Endothelial cell of umbilical vein (primary cell): ENCODE results near the gene AARS2. TPM values are rescaled to one million over a fixed set of nuclear protein-coding genes. Genes with fewer than 3 reads are reported as not detected.

Experiments
- BruUV-seq: library from RNA; stranded (reverse); fragments of 400-500 nt; replicated peaks from 2 replicates; lab custom pipeline; 2021; lab: Mats Ljungman, UMichigan
- CTCF ChIA-PET: fragments of 300-600, 350-600 bp; sonication (Branson Sonifier 250); formaldehyde crosslinking; loops from one replicate; lab custom pipeline; 2021; ENCODE audit warnings: antibody characterized with exemption, inconsistent platforms; lab: Charles Lee
- POLR2A ChIA-PET: fragments of 300-600, 350-600 bp; sonication (Branson Sonifier 250); formaldehyde crosslinking; loops from one replicate; lab custom pipeline; 2021; ENCODE audit warnings: antibody characterized with exemption, inconsistent platforms; lab: Charles Lee
- DNase-seq: peaks from one replicate; pipeline ENCODE4 v3.0.0-alpha.2; 2011; ENCODE audit warnings: low read depth, low spot score
- FAIRE-seq: peaks from 2 replicates; lab custom pipeline; 2011; peaks lifted over from hg19 to GRCh38; lab: Jason Lieb, UNC
- H2AFZ ChIP-seq: 2 replicates; pipeline ENCODE4 v1.6.0; 2012; ENCODE audit warnings: low read depth, low read length, control low read depth, inconsistent platforms
- H3K27ac ChIP-seq: 2 replicates; pipeline ENCODE4 v1.5.1; 2011; ENCODE audit warnings: low read depth, mild to moderate bottlenecking, control low read depth, low read length, moderate library complexity; ENCODE audit not compliant: insufficient read depth
- H3K27me3 ChIP-seq, 2 experiments: 2 replicates each; pipeline versions ENCODE4 v1.6.0 to v1.6.1; 2011; ENCODE audit warnings: low read length in 2 of 2, mixed read lengths in 1 of 2; ENCODE audit not compliant: control insufficient read depth in 2 of 2, insufficient read depth in 2 of 2
- H3K36me3 ChIP-seq, 2 experiments: 2 replicates in 1 of 2; 3 replicates in 1 of 2; pipeline ENCODE4 v1.5.1; 2011; ENCODE audit warnings: low read length in 2 of 2, mild to moderate bottlenecking in 1 of 2, moderate library complexity in 1 of 2; ENCODE audit not compliant: control insufficient read depth in 2 of 2, insufficient read depth in 2 of 2; ENCODE audit errors: extremely low read depth in 1 of 2
- H3K4me1 ChIP-seq: 3 replicates; pipeline ENCODE4 v1.5.1; 2011; ENCODE audit warnings: mild to moderate bottlenecking, low read length; ENCODE audit not compliant: control insufficient read depth, insufficient read depth; ENCODE audit errors: extremely low read depth
- H3K4me2 ChIP-seq: 2 replicates; pipeline ENCODE4 v1.6.1; 2011; ENCODE audit warnings: low read length, control low read depth, mixed read lengths; ENCODE audit not compliant: insufficient read depth
- H3K4me3 ChIP-seq, 3 experiments: fragments of 200-600 bp in 1 of 3; sonication (generic), shearing (Covaris generic) in 1 of 3; replicated peaks in 1 of 3; 2 replicates each; pipeline ENCODE4 v1.5.1; 2011 to 2016; ENCODE audit warnings: control low read depth in 3 of 3, low read length in 3 of 3, mild to moderate bottlenecking in 2 of 3, inconsistent platforms in 1 of 3, low read depth in 1 of 3, moderate library complexity in 1 of 3; ENCODE audit not compliant: insufficient read depth in 1 of 3
- H3K79me2 ChIP-seq: 2 replicates; pipeline ENCODE4 v1.6.0; 2012; ENCODE audit warnings: low read length, inconsistent platforms; ENCODE audit not compliant: control insufficient read depth, insufficient read depth
- H3K9ac ChIP-seq: replicated peaks from 2 replicates; pipeline ENCODE3; 2011; ENCODE audit warnings: low read length, control low read depth; ENCODE audit not compliant: insufficient read depth; ENCODE audit errors: extremely low read depth
- H3K9me1 ChIP-seq: replicated peaks from 3 replicates; pipeline ENCODE4 v1.6.0; 2011; ENCODE audit warnings: mild to moderate bottlenecking, low read length; ENCODE audit not compliant: control insufficient read depth, insufficient read depth; ENCODE audit errors: extremely low read depth
- H3K9me3 ChIP-seq: replicated peaks from 2 replicates; pipeline ENCODE4 v1.5.1; 2012; ENCODE audit warnings: low read length, inconsistent platforms; ENCODE audit not compliant: control insufficient read depth, insufficient read depth
- H4K20me1 ChIP-seq: replicated peaks from 2 replicates; pipeline ENCODE3; 2011; ENCODE audit warnings: mild to moderate bottlenecking, low read length; ENCODE audit not compliant: control insufficient read depth, insufficient read depth; ENCODE audit errors: extremely low read depth
- EZH2 ChIP-seq: IDR thresholded peaks from 2 replicates; pipeline ENCODE4 v1.6.1; 2012; ENCODE audit warnings: borderline replicate concordance, low read depth, mild to moderate bottlenecking, moderate library complexity, low read length, inconsistent platforms; ENCODE audit not compliant: severe bottlenecking
- FOS ChIP-seq: IDR thresholded peaks from 2 replicates; pipeline ENCODE4 v1.6.1; 2011; ENCODE audit warnings: mild to moderate bottlenecking, low read length, moderate library complexity, borderline replicate concordance; ENCODE audit not compliant: insufficient read depth
- GATA2 ChIP-seq: IDR thresholded peaks from 2 replicates; pipeline ENCODE4 v1.7.0; 2011; ENCODE audit warnings: low read depth, mild to moderate bottlenecking, moderate library complexity, mixed read lengths, low read length; ENCODE audit not compliant: insufficient read length, insufficient read depth
- JUN ChIP-seq: IDR thresholded peaks from 2 replicates; pipeline ENCODE4 v1.6.1; 2011; ENCODE audit warnings: borderline replicate concordance, low read depth; ENCODE audit not compliant: insufficient read length, insufficient read depth
- MYC ChIP-seq: IDR thresholded peaks from one replicate; pipeline ENCODE4 v1.6.1; 2011; ENCODE audit warnings: mild to moderate bottlenecking, low read depth, low read length
- POLR2A ChIP-seq: IDR thresholded peaks from 2 replicates; pipeline ENCODE4 v1.6.1; 2012; ENCODE audit warnings: low read depth, mild to moderate bottlenecking, control low read depth, low read length
- POLR2AphosphoS5 ChIP-seq: IDR thresholded peaks from 2 replicates; pipeline ENCODE4 v1.6.1; 2012; ENCODE audit warnings: low read depth, mild to moderate bottlenecking, control low read depth, low read length, moderate library complexity; ENCODE audit not compliant: insufficient read depth
- dilution Hi-C: fragments of 300-500 bp; cut with MboI; formaldehyde crosslinking; loops from one replicate; pipeline ENCODE4 v1.15.0; 2019; ENCODE audit warnings: low sequenced_read_pairs; ENCODE audit not compliant: extremely low pct_ligation_motif_present
- intact Hi-C: fragments of 100-400 bp; cut with micrococcal nuclease; formaldehyde crosslinking; loops from one replicate; pipeline ENCODE4 v1.10.0; 2022
- polyA plus RNA-seq, 4 experiments: library from polyadenylated mRNA; depleted of rRNA in 3 of 4; stranded (reverse) in 3 of 4; unstranded in 1 of 4; fragments of >200 nt; gene quantifications; 2 replicates each; pipeline versions ENCODE4 v1.2.1 to v1.2.3, GENCODE V29; 2011 to 2012; ENCODE audit warnings: missing spikeins in 1 of 4
- total RNA-seq: library from RNA; stranded (reverse); gene quantifications from 2 replicates; pipeline ENCODE4 v1.2.3, GENCODE V29; 2021
- TF ChIP-seq, protein P1 (sequence below), 2 donors: IDR thresholded peaks; 1 replicate in 1 of 2; 2 replicates in 1 of 2; pipeline ENCODE4 v1.5.1; 2011; ENCODE audit warnings: low read length in 2 of 2, mild to moderate bottlenecking in 2 of 2, moderate library complexity in 2 of 2, control low read depth in 1 of 2, inconsistent platforms in 1 of 2, low read depth in 1 of 2; ENCODE audit not compliant: insufficient read depth in 1 of 2; ENCODE audit errors: extremely low read depth in 1 of 2
- TF ChIP-seq, protein P2 (sequence below): IDR thresholded peaks from 2 replicates; pipeline ENCODE4 v1.6.1; 2011; ENCODE audit not compliant: insufficient read depth, insufficient read length

Gene AARS2
- total and polyA plus RNA-seq, 2 donors (not counting 3 experiments of a cell fraction or from before 2014, with no cell fraction given): 8.3 to 17.9 TPM

GRCh38 chr6:44309631-44310030 is 3.5 kb downstream of the AARS2 start:
- dilution Hi-C loops (no loop called here), intact Hi-C loops (no loop called here)
- H4K20me1 ChIP-seq: no peaks in the 10 kb centered on the region
- no peak overlapping the region for H3K4me3 ChIP-seq
- H3K27ac ChIP-seq: no peak overlapping the region
- no peak overlapping the region for H3K4me2 ChIP-seq
- H3K27me3 ChIP-seq: no peaks in the 10 kb centered on the region
- H3K9me3 ChIP-seq: no peaks in the 10 kb centered on the region
- DNase-seq: no peak
- FAIRE-seq: no peak
- CTCF ChIA-PET: interaction anchor here (1.2 to 1.4 kb wide), 2 partner anchors 14 to 41 kb away, joined by 3 to 5 read pairs; no protein-coding TSS in a partner anchor
- no TSS peak for BruUV-seq
- H3K9ac ChIP-seq: no peak overlapping the region
- TF ChIP-seq JUN (no peak), EZH2 (no peak), FOS (no peak), MYC (no peak), GATA2 (no peak), POLR2A (no peak), POLR2AphosphoS5 (no peak)
- TF ChIP-seq, protein P1, sequence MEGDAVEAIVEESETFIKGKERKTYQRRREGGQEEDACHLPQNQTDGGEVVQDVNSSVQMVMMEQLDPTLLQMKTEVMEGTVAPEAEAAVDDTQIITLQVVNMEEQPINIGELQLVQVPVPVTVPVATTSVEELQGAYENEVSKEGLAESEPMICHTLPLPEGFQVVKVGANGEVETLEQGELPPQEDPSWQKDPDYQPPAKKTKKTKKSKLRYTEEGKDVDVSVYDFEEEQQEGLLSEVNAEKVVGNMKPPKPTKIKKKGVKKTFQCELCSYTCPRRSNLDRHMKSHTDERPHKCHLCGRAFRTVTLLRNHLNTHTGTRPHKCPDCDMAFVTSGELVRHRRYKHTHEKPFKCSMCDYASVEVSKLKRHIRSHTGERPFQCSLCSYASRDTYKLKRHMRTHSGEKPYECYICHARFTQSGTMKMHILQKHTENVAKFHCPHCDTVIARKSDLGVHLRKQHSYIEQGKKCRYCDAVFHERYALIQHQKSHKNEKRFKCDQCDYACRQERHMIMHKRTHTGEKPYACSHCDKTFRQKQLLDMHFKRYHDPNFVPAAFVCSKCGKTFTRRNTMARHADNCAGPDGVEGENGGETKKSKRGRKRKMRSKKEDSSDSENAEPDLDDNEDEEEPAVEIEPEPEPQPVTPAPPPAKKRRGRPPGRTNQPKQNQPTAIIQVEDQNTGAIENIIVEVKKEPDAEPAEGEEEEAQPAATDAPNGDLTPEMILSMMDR (IDR thresholded peaks at IDR 0.05; ENCODE audit: extremely low read depth in 1 of 2, insufficient read depth in 1 of 2, low read depth in 1 of 2, low read length in 2 of 2): no peak
- TF ChIP-seq, protein P2, sequence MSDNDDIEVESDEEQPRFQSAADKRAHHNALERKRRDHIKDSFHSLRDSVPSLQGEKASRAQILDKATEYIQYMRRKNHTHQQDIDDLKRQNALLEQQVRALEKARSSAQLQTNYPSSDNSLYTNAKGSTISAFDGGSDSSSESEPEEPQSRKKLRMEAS: no peak
- H3K79me2 ChIP-seq: peaks cover 9% of the 10 kb centered on the region
- no peak overlapping the region for H2AFZ ChIP-seq
- POLR2A ChIA-PET: no interaction called here
- peaks cover 7% of the 10 kb centered on the region for H3K4me1 ChIP-seq
- H3K36me3 ChIP-seq: peaks cover 4 to 34% of the 10 kb centered on the region in 2 experiments
- H3K9me1 ChIP-seq: no peaks in the 10 kb centered on the region
